Measurements from ENCODE around the gene PRKCH. TPM values are rescaled to one million over a fixed set of nuclear protein-coding genes. Genes with fewer than 3 reads are reported as not detected.

Gene PRKCH
- total and polyA plus RNA-seq, 2 donors (not counting 3 experiments of a cell fraction or from before 2014, with no cell fraction given): 97.7 to 103 TPM

GRCh38 chr14:61478971-61479473, 157.6 kb downstream of the PRKCH start:
- no TSS peak for BruUV-seq (replicated peaks)
- peaks cover 48% of the 10 kb centered on the region for H3K4me1 ChIP-seq (ENCODE audit: control insufficient read depth, extremely low read depth, insufficient read depth, low read length)
- DNase-seq (ENCODE audit: low read depth, low spot score) (no peak), FAIRE-seq (no peak)
- no peak for TF ChIP-seq FOS (IDR thresholded peaks at IDR 0.05; ENCODE audit: borderline replicate concordance, insufficient read depth, low read length)
- TF ChIP-seq GATA2 (IDR thresholded peaks at IDR 0.05; ENCODE audit: insufficient read depth, insufficient read length, low read depth, low read length): no peak
- no peak for TF ChIP-seq CTCF (IDR thresholded peaks at IDR 0.05; ENCODE audit: extremely low read depth in 1 of 2, insufficient read depth in 1 of 2, low read depth in 1 of 2, low read length in 2 of 2)
- TF ChIP-seq POLR2A (IDR thresholded peaks at IDR 0.05; ENCODE audit: low read depth, low read length): no peak
- TF ChIP-seq MYC (IDR thresholded peaks at IDR 0.05; ENCODE audit: low read depth, low read length): no peak
- no peak for TF ChIP-seq EZH2 (IDR thresholded peaks at IDR 0.05; ENCODE audit: borderline replicate concordance, low read depth, low read length, severe bottlenecking)
- TF ChIP-seq POLR2AphosphoS5 (IDR thresholded peaks at IDR 0.05; ENCODE audit: insufficient read depth, low read depth, low read length): no peak
- no peak for TF ChIP-seq MAX (IDR thresholded peaks at IDR 0.05; ENCODE audit: insufficient read depth, insufficient read length)
- no peak overlapping the region for H3K27ac ChIP-seq (ENCODE audit: insufficient read depth, low read depth, low read length)
- no peaks in the 10 kb centered on the region for H4K20me1 ChIP-seq (replicated peaks; ENCODE audit: control insufficient read depth, extremely low read depth, insufficient read depth, low read length)
- dilution Hi-C loops (cut with MboI; ENCODE audit: extremely low pct_ligation_motif_present, low sequenced_read_pairs): no loop called here
- no peak overlapping the region for H3K9ac ChIP-seq (replicated peaks; ENCODE audit: extremely low read depth, insufficient read depth, low read length)
- no peaks in the 10 kb centered on the region for H3K27me3 ChIP-seq (ENCODE audit: control insufficient read depth in 2 of 2, insufficient read depth in 2 of 2, low read length in 2 of 2)
- peaks cover 6% of the 10 kb centered on the region for H3K79me2 ChIP-seq (ENCODE audit: control insufficient read depth, insufficient read depth, low read length)
- H2AFZ ChIP-seq (ENCODE audit: low read depth, low read length): no peak overlapping the region
- H3K9me1 ChIP-seq (replicated peaks; ENCODE audit: control insufficient read depth, extremely low read depth, insufficient read depth, low read length): no peaks in the 10 kb centered on the region
- no peak overlapping the region for H3K4me2 ChIP-seq (ENCODE audit: insufficient read depth, low read length)
- ChIA-PET POLR2A (no interaction called here), CTCF (interaction anchor here (1.5 to 3.1 kb wide), 2 partner anchors 81 to 274 kb away, joined by 3 to 11 read pairs; no protein-coding TSS in a partner anchor)
- H3K4me3 ChIP-seq (replicated peaks in 1 of 3; ENCODE audit: insufficient read depth in 1 of 3, low read depth in 1 of 3, low read length in 3 of 3): no peak overlapping the region
- peaks cover 0 to 10% of the 10 kb centered on the region in 2 experiments for H3K36me3 ChIP-seq (ENCODE audit: control insufficient read depth in 2 of 2, extremely low read depth in 1 of 2, insufficient read depth in 2 of 2, low read length in 2 of 2)
- no peaks in the 10 kb centered on the region for H3K9me3 ChIP-seq (replicated peaks; ENCODE audit: control insufficient read depth, insufficient read depth, low read length)
- intact Hi-C loops (cut with micrococcal nuclease): loop anchor here (5.0 kb wide), 1 partner anchor 238 kb away; no protein-coding TSS in a partner anchor
